Stimulated activated CD8-positive, alpha-beta memory T cell treated with anti-CD3 and anti-CD28 coated beads, Interleukin-7, amount 100 ng/mL, for 24 hours (primary cell): ENCODE measurements around the gene CDK19.

Source experiments
- DNase-seq: peaks from one replicate; pipeline ENCODE4 v3.0.0-alpha.2; 2020; ENCODE audit warnings: low read depth

The CDK19 gene

DNA sequence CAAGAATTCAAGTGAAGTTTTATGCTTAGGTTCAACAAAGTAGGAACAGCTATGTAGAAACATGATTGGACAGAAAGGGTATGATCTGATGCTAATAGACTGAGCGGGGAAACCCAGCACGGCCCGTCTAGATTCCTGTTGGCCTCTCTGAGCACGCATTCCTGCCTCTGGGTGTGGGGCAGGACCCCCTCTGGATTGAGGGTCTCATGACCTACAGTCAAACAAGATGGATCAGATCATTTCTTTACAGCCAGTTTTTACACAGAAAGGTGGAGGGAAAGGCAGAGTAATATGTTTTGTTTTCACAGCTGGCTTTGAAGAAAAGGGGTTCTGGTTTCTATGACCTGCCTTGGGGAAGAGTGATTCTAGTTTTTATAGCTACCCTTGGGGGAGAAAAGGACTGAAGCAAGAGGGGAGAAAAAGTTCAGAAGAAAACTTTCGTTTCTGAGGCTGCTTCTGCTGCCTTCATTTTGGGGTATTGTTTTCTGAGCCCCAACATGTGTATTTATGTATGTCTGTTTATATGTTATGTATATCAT is 239.3 kb downstream of the CDK19 start:
- DNase-seq, result no peak

DNA sequence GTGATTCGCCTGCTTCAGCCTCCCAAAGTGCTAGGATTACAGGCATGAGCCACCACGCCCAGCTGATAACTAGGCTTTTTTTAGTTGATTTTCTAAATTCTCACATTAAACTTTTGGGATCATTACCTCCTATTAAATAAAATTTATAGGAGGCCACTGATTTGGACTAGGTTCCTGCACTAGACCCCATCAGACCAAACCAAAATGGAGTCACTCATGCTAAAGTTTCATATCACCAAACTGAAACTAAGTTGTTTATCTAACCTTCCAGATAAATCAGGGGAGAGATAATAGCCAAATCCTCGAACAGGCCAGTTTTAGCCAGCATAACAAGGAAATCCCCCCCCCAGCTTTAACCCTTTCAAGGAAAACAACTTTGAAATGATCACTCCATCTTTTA is 240.5 kb downstream of the CDK19 start:
- DNase-seq, result no peak

DNA sequence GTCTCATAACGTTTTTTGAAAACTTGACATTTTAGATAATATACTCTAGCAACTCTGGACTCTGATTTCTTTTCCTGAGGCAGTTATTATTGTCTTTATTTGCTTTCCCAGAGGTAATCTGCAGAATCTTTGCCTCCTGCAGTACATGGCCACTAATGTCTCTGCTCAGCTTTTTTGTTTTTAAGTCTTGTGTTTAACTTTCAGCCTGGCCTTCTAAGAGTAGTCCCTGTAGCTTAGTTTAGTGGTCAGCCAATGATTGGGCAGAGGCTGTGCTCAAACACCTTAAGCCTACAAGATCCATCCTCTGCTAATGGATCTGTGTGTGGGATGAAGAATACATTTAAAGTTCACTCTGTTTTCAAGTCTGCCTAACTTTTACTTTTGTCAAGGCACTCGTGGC is 241.7 kb downstream of the CDK19 start:
- no peak for DNase-seq

DNA sequence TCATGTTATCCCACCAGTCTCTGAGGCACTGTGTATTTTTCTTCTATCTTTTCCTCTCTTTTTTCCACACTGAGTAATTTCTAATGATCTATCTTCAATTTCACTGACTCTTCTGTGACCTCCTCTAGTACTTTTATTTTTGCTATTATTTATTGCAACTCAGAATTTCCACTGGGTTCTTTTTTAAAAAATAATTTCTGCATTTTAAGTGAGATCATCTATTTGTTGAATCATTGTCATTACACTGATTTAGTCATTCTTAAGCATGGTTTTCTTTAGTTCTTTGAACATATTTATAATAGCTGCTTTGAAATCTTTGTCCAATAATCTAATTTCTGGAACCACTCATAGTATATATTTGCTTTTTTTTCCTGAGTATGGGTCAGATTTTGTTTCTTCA is 242.1 kb downstream of the CDK19 start:
- no peak for DNase-seq

DNA sequence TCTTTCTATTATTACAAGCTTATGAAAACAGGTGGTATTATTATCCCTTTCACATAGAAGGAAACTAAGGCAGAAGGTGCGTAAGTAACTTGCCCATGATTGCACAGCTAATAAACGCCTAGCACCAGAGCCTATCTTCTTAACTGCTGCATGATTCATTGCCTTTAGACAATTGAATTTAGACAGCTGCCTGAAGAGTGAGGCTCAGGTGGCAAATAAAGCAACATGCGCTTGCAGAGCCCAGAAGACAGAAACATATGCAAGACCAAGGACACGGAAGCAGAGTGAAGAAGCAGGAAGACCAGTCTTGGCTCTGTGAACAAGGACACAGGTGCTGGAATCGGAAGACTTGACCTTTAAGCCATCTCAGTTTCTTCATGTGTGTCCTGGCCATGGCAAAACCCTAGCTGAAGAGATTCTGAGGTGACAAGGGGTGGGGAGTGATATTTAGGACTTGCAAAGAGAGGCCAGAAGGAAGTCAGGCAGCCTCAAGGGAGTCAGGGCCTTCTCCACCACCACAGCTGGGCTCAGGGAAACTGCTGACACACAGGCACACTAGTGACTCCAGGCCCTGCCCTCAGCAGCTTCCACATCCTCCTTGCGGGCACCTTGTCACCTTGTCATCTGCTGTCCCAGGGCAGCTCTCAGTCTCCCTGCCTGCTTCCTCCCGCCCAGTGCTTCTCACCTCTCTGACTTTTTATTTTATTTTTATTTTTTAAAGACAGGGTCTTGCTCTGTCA is 247.1 kb downstream of the CDK19 start:
- no peak for DNase-seq

DNA sequence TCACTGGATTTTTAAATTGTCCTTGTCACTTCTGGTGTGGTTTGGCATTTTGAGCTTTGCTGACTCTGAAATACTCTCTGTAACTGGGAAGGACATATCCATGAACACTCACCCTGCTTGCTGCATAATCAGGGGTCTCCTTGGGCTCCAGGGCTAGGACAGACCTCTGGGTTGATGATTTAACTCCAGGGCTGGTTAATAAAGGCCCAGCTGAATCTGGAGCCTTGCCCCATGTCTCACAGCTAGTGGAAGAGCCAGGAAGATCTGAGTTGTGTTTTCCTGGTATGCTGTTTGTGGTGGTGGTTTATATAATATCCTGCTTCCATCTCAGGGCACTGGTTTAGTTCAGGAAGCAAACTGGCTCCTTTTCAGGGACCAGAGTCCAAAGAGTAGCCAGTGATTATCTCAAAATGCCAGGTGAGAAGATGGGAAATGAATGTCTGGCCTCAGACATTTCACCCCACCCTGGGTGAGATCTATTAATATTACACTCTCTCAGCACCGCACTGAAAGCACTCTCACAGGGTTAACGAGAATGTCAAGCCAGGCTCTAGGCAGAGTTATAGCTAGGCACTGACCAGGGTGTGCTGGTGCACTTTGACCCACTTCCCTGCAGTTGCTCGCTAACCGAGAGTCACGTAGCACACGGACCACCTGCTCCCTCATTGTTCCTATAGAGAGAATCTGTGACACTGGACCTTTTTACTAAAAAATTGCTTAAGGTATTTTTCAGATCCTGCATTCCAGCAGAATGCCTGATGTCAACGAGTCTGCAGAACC is 248.7 kb downstream of the CDK19 start:
- no peak for DNase-seq

DNA sequence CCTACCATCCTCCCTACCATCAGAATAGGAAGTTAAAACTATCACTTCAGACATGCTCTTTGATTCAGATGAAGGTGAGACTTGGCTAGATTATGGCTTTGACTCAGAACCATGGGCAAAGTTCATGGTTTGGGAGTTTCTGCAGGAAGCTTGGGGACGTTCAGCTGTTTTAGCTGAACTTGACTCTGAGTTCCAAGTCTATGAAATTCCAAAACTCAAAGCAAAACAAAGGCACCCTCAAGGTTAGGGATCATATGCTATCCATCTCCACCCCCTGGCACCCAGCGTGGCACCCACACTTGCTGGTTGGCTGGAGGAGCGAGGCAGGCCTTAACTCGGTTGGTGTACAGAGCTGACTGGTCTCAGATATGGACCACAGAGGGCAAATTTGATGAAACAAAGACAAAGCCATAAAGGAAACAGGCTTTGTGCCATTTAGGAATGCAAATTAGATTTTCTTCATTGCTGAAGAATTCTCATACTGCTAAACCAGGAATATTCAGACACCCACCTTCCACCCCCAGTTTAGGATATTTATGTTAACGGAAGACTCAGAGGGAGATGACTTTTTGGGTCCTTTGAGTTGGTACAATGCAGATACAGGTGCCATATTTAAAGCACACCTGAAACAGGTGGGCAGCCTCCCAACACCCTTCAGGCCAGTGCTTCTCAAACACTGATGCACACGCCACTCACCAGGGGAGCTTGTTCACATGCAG is 250.4 kb downstream of the CDK19 start:
- no peak for DNase-seq

DNA sequence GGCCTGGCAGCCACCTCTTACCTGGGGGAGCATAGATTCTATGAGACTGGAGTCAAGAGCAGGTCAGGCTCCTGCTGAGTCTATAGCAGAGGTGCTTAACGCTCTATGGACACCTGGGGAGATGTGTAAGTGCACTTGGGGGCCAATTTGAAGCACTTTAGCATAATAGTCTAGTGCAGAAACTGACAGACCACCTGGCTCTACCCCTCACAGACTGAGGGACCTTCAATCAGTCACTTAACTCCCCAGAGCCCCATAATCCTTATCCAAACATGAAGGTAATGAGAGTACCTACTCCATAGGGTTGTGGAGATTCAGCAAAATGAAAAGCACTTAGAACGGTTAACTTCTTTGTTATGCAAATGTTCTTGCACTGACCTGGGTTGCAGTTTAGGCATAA is 251.6 kb downstream of the CDK19 start:
- no peak for DNase-seq

DNA sequence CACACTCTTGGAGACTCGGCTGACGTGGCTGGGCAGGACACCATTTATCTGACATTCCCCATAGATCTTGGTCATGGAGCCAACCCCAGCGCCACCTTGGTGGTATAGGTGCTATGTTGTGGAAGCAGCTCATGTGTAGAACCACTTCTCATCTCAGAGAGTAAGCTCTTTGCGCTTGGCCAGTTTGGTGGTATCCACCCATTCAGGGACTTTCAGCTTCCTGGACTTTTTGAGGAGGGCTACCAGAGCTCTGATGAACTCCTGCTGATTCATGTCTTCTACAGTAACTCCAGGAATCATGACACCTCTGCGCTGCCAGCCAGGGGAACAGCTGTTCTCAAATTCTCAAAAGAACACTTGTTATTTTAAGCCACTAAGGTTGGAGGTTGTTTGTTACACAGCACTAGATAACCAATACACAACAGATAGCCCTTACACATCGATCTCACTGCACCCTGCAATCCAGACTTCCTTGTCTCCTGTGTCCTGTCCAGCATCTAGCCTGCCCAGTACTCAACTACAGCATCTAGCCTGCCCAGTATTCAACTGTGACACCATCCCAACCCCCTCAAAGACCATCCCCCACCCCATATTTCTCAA is 252.9 kb downstream of the CDK19 start:
- DNase-seq, result no peak

DNA sequence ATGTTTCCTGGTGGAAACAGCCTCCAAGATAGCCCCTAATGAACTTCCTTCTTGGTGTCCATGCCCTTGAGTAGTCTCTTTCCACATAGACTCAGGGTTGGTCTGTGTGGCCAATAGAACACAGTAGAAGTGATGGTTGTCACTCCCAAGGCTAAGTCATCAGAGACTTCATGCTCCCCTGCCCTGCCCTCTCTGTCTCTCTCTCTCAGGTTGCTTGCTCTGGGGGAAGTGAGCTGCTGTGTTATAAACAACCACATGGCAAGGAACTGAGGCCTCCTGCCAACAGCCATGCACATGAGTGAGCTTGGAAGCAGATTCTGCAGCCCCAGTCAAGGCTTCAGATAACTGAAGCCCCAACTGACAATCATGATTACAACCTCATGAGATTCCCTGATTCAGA is 253.6 kb downstream of the CDK19 start:
- no peak for DNase-seq

DNA sequence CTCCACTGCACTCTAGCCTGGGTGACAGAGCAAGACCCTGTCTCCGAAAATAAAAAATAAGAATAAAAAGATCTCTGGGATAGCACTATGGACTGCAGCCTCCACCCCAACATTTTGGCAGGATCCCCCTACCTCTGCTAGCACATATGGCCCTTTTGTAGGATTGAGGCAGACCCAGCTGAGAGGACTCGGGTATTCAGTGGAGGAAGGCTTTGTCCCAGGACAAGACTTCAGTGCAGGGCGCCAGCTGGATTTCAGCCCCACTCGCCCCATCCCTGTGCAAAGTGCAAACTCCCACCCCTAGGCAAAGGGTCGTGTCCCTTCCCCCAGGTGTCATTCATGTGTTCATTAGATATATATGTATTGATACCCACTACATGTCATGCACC is 254.3 kb downstream of the CDK19 start:
- DNase-seq, result no peak

DNA sequence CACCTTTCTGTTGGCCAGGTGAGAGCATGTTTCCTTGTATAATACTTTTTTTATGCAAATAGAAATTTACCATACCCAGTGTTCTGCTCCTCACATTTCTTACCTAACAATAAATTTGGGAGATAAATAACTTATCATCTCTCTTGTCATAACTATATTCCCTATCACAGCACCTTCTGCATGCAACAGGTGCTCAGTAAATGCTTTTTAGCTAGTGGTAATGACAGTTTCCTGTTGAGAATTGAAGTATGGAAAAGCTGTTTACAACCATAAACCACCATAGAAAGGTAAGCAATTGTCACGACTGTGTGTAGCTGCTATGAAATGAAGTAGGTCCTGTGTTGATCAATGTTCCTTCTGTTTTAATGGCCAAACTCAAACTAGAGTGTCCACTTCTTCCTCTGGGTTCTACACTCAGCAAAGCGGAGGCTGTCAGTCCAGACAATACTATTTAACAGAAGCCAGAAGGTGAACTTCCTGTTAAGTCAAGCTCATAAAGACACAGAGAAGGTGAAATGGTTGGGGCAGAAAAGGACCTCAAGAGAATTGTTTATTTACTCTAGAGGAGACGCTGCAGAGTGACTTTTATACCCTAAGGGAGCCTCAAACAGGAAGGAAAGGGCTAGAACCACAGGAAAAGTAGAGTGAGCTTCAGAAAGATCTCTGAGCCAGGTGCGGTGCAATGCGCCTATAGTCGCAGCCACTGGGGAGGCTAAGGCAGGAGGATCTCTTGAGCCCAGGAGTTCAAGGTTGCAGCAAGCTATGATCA is 254.8 kb downstream of the CDK19 start:
- no peak for DNase-seq
